H1 (cell line): ENCODE results near the gene NMB.

Experiments
- ASH2L ChIP-seq: fragments of 200-600, 300-600 bp; sonication (generic); IDR thresholded peaks from one replicate; pipeline ENCODE4 v1.7.1; 2017; ENCODE audit warnings: low read length
- CHD2 ChIP-seq: IDR thresholded peaks from 2 replicates; pipeline ENCODE4 v1.6.1; 2012; ENCODE audit warnings: low read length, improper control_type of control experiment
- CTCF ChIP-seq, 3 experiments: IDR thresholded peaks; 1 replicate in 2 of 3; 2 replicates in 1 of 3; pipeline versions ENCODE4 v1.5.1 to v1.6.1; 2011; ENCODE audit warnings: low read length in 3 of 3, mild to moderate bottlenecking in 3 of 3, inconsistent platforms in 2 of 3, low read depth in 1 of 3, moderate library complexity in 1 of 3; ENCODE audit not compliant: insufficient read depth in 1 of 3; ENCODE audit errors: control extremely low read depth in 1 of 3
- POLR2A ChIP-seq, 2 experiments: IDR thresholded peaks; 1 replicate in 1 of 2; 2 replicates in 1 of 2; pipeline ENCODE4 v1.6.1; 2011; ENCODE audit warnings: low read depth in 2 of 2, low read length in 2 of 2, mild to moderate bottlenecking in 2 of 2; ENCODE audit errors: control extremely low read depth in 1 of 2
- RAD21 ChIP-seq, 2 experiments: IDR thresholded peaks in 1 of 2; conservative IDR thresholded peaks in 1 of 2; 2 replicates each; pipeline ENCODE4 v1.6.1; 2011; ENCODE audit warnings: low read depth in 2 of 2, low read length in 2 of 2, improper control_type of control experiment in 1 of 2, inconsistent platforms in 1 of 2, mild to moderate bottlenecking in 1 of 2, moderate library complexity in 1 of 2

- TF ChIP-seq POLR2A (IDR thresholded peaks at IDR 0.05; ENCODE audit: control extremely low read depth in 1 of 2, low read depth in 2 of 2, low read length in 2 of 2) = no peak
- TF ChIP-seq CHD2 = no peak
- no peak for TF ChIP-seq CTCF (IDR thresholded peaks at IDR 0.05; ENCODE audit: control extremely low read depth in 1 of 3, insufficient read depth in 1 of 3, low read depth in 1 of 3, low read length in 3 of 3)
- no peak for TF ChIP-seq RAD21 (IDR thresholded peaks at IDR 0.05 in 1 of 2, conservative IDR thresholded peaks at IDR 0.05 in 1 of 2; ENCODE audit: low read depth in 2 of 2, low read length in 2 of 2)
- no peak for TF ChIP-seq ASH2L
Observed at GRCh38 chr15:84611631-84612030, 46.4 kb downstream of the NMB start.
